ENCODE data around the gene SMARCD1. TPM values are rescaled to one million over a fixed set of nuclear protein-coding genes. Genes with fewer than 3 reads are reported as not detected.

The SMARCD1 gene
- total RNA-seq, 1 donor from 2014 or later = 160 TPM

GRCh38 chr12:50069539-50069938 is 15.6 kb upstream of the SMARCD1 start:
- TF ChIP-seq, protein P1, sequence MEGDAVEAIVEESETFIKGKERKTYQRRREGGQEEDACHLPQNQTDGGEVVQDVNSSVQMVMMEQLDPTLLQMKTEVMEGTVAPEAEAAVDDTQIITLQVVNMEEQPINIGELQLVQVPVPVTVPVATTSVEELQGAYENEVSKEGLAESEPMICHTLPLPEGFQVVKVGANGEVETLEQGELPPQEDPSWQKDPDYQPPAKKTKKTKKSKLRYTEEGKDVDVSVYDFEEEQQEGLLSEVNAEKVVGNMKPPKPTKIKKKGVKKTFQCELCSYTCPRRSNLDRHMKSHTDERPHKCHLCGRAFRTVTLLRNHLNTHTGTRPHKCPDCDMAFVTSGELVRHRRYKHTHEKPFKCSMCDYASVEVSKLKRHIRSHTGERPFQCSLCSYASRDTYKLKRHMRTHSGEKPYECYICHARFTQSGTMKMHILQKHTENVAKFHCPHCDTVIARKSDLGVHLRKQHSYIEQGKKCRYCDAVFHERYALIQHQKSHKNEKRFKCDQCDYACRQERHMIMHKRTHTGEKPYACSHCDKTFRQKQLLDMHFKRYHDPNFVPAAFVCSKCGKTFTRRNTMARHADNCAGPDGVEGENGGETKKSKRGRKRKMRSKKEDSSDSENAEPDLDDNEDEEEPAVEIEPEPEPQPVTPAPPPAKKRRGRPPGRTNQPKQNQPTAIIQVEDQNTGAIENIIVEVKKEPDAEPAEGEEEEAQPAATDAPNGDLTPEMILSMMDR (IDR thresholded peaks at IDR 0.05; ENCODE audit: unreplicated experiment) = no peak
- Mint-ChIP-seq H3K36me3 (ENCODE audit: insufficient read depth) (no peaks in the 10 kb centered on the region), H3K4me3 (ENCODE audit: low read depth) (no peak overlapping the region), H3K27ac (no peak overlapping the region), H3K27me3 (peaks cover under 1% of the 10 kb centered on the region), H3K9me3 (ENCODE audit: low read depth) (no peaks in the 10 kb centered on the region), H3K4me1 (ENCODE audit: low read depth) (no peaks in the 10 kb centered on the region)
- DNase-seq (ENCODE audit: low spot score, unreplicated experiment) = no peak

DNA sequence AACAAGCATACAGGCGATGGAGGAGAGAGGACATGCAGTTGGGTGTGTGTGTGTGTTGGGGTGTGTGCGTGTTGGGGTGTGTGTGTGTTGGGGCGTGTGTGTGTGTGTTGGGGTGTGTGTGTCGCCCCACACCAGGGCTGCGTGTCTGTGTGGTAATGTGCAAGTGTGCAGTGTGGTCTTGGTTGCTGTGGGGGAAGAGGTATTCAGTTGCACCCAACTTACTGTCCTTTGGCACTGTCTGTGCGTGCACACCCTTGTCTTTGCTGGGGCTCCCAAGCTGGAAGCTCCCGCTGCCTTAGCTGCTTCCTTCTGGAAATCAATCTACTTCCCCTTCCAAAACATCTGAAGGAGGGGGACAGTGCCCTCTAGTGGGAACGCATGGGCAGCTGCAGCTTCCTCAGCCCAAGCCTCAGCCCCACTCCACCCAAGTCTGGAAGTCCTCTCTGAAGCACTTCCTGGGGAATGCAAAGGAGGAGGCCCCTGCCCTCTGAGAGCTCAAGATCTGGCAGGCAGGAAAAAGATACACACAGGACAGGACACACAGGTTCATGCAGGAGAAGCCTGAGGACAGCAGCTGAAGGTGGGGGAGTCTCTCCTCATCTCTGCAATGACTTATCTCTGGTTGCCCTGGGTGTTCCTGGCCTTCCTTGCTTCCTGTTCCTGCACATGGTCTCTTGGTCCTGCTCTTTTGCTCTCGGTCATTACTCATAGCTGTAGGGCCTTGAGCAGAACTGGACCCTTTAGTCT is 14.7 kb upstream of the SMARCD1 start:
- Mint-ChIP-seq H3K4me3 (ENCODE audit: low read depth) (no peak overlapping the region), H3K4me1 (ENCODE audit: low read depth) (peaks cover 2% of the 10 kb centered on the region), H3K27me3 (no peaks in the 10 kb centered on the region), H3K27ac (no peak overlapping the region), H3K9me3 (ENCODE audit: low read depth) (no peaks in the 10 kb centered on the region), H3K36me3 (ENCODE audit: insufficient read depth) (no peaks in the 10 kb centered on the region)
- DNase-seq (ENCODE audit: low spot score, unreplicated experiment) = peak; percentile 75
- TF ChIP-seq, protein P1 (IDR thresholded peaks at IDR 0.05; ENCODE audit: unreplicated experiment) = peak; percentile 93

- Mint-ChIP-seq H3K27ac (no peak overlapping the region), H3K36me3 (ENCODE audit: insufficient read depth) (no peaks in the 10 kb centered on the region), H3K4me3 (ENCODE audit: low read depth) (no peak overlapping the region), H3K27me3 (no peaks in the 10 kb centered on the region), H3K9me3 (ENCODE audit: low read depth) (no peaks in the 10 kb centered on the region), H3K4me1 (ENCODE audit: low read depth) (peaks cover 6% of the 10 kb centered on the region)
- TF ChIP-seq, protein P1 (IDR thresholded peaks at IDR 0.05; ENCODE audit: unreplicated experiment) = no peak
- DNase-seq (ENCODE audit: low spot score, unreplicated experiment) = no peak
These were observed 12.8 kb upstream of the SMARCD1 start for GRCh38 chr12:50072198-50072907.

GRCh38 chr12:50073206-50073605 is 11.9 kb upstream of the SMARCD1 start:
- Mint-ChIP-seq H3K36me3 (ENCODE audit: insufficient read depth) (no peaks in the 10 kb centered on the region), H3K4me3 (ENCODE audit: low read depth) (no peak overlapping the region), H3K9me3 (ENCODE audit: low read depth) (no peaks in the 10 kb centered on the region), H3K4me1 (ENCODE audit: low read depth) (peaks cover 7% of the 10 kb centered on the region), H3K27ac (no peak overlapping the region), H3K27me3 (no peaks in the 10 kb centered on the region)
- no peak for DNase-seq (ENCODE audit: low spot score, unreplicated experiment)
- TF ChIP-seq, protein P1 (IDR thresholded peaks at IDR 0.05; ENCODE audit: unreplicated experiment) = no peak

DNA sequence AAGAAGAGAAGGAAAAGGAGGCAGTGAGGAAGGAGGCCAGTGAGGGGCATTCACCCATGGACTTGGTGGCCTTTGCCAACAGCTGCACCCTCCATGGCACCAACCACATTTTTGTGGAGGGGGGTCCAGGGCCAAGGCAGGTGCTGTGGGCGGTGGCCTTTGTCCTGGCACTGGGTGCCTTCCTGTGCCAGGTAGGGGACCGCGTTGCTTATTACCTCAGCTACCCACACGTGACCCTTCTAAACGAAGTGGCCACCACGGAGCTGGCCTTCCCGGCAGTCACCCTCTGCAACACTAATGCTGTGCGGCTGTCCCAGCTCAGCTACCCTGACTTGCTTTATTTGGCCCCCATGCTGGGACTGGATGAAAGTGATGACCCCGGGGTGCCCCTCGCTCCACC is 11.4 kb upstream of the SMARCD1 start:
- Mint-ChIP-seq H3K4me3 (ENCODE audit: low read depth) (no peak overlapping the region), H3K9me3 (ENCODE audit: low read depth) (no peaks in the 10 kb centered on the region), H3K27me3 (no peaks in the 10 kb centered on the region), H3K4me1 (ENCODE audit: low read depth) (peaks cover 7% of the 10 kb centered on the region), H3K36me3 (ENCODE audit: insufficient read depth) (no peaks in the 10 kb centered on the region), H3K27ac (no peak overlapping the region)
- TF ChIP-seq, protein P1 (IDR thresholded peaks at IDR 0.05; ENCODE audit: unreplicated experiment) = no peak
- DNase-seq (ENCODE audit: low spot score, unreplicated experiment) = no peak

All from progenitor cell of endocrine pancreas (in vitro differentiated cells).